GM19193 (cell line): ENCODE data around the gene ZNF787.

Experiments used
- POLR2A ChIP-seq: IDR thresholded peaks from 4 replicates; pipeline ENCODE4 v1.6.1; 2011; ENCODE audit not compliant: insufficient read depth, insufficient read length; ENCODE audit errors: extremely low read depth

Gene ZNF787

GRCh38 chr19:56115490-56115889 is 5.6 kb downstream of the ZNF787 start:
- no peak for TF ChIP-seq POLR2A

DNA sequence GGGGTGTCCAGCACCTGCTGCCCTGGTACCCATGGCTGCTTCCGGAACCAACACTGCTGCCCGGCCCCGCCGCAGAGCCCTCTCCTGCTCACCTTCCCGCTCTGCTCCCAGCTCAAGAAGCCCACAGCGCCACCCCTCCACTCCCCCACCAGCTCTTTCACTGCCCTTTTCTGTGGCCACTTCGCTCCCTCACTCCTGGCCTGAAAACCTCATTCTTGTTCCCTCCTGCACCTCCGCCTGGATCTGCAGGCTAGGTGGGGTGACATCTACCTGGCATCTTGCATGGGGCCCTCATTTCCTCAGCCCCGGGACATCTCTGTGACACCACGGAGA is 6.4 kb downstream of the ZNF787 start:
- no peak for TF ChIP-seq POLR2A

DNA sequence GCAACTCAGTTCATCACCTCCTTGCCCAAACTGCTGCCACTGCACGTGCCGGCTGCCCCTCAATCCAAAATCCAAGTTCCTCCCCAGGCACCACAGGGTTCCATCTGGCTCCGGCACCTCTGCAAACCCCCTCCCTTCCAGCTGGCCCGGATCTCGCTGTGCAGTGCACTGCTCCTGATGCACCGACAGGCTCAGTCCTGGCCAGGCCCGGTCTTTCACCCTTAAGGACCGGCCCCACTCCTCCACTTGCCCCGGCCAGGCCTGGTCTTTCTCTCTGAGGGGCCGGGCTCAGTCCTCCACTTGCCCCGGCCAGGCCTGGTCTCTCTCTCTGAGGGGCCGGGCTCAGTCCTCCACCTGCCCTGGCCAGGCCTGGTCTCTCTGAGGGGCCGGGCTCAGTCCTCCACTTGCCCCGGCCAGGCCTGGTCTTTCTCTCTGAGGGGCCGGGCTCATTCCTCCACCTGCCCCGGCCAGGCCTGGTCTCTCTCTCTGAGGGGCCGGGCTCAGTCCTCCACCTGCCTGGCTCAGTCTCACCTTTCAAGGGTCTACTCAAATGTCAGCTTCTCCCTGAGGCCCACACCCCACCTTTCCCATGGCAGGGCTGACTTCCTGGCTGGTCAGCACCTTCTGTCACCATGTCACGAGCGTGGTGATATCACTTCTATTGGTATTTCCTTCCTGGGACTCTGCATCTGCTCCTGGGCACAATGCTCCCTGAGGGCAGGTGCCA is 6.9 kb downstream of the ZNF787 start:
- no peak for TF ChIP-seq POLR2A

DNA sequence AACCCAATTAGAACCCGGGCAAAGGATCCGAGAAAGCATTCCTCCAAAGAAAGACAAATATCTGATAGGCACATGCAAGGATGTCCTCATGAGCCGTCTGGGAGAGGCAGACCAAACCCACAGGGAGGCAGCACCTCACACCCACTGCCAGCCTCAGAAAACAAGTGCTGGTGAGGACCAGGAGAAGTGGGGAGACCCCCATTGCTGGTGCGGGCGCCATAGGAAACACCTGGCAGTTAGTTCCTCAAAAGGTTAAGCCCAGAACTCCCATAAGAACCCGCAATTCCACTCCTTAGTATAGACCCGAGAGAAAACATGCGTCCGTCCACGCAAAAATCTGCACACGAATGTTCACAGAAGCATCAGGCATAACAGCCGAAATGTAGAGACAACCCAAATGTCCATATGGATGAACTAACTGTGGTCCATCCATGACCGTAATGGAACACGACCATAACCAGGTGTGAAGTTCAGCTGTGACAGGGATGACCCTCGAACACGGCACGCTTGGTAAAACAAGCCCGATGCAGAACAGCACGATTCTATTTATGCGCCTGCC is 7.9 kb downstream of the ZNF787 start:
- TF ChIP-seq POLR2A = no peak

DNA sequence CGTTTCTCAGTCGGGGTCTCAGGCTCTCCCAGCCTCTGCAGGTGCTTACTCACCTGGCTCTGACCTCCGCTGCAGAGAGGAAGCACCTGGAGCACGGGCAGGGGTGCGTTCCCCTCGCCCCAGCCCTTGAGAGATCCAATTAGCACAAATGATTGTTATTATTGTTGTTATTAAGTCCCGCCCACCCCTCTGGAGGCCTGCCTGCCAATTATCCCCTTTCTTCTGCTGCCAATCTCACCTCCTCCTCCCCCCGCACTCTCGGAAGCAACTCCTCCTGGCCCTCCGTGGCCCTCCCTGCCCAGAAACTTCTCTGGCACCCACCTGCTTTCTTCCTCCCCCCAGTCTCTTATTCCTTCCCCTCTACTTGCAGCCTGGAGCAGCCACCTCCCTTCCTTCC is 8.8 kb downstream of the ZNF787 start:
- no peak for TF ChIP-seq POLR2A

GRCh38 chr19:56111601-56112312 is 9.3 kb downstream of the ZNF787 start:
- TF ChIP-seq POLR2A = peak; percentile 51

GRCh38 chr19:56110515-56111448 is 10.3 kb downstream of the ZNF787 start:
- TF ChIP-seq POLR2A = no peak

GRCh38 chr19:56109226-56109625 is 11.9 kb downstream of the ZNF787 start:
- TF ChIP-seq POLR2A = no peak

GRCh38 chr19:56108447-56109195 is 12.5 kb downstream of the ZNF787 start:
- no peak for TF ChIP-seq POLR2A

DNA sequence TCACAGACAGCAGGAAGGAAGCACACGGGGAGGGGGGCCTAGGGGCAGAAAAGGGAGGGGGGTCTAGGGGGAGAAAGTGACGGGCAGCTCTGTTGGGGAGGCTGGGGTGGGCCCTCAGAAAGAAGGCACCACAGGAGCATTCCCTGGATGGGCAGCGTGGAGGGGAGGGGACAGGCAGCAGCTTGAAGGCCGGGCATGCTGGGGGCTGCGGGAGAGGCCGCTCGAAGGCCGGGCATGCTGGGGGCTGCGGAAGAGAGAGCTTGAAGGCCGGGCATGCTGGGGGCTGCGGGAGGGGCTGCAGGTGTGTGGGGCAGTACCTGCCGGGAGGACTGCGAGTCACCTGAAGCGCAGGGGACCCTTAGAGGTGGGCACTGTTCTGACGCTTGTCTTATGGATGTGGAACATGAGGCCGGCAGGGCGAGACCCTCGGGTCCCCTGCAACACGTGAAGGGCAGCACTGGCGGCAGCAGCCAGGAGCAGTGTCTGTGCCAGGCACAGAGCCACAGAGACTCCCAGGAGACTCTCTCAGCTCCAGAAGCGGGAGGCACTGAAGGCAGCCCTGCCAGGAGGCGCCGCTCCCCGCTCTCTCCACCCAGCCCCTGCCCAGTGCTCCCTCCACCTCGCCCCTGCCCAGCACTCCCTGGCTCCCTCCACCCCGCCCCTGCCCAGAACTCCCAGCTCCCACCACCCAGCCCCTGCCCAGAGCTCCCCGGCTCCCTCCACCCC is 13.3 kb downstream of the ZNF787 start:
- TF ChIP-seq POLR2A = no peak

DNA sequence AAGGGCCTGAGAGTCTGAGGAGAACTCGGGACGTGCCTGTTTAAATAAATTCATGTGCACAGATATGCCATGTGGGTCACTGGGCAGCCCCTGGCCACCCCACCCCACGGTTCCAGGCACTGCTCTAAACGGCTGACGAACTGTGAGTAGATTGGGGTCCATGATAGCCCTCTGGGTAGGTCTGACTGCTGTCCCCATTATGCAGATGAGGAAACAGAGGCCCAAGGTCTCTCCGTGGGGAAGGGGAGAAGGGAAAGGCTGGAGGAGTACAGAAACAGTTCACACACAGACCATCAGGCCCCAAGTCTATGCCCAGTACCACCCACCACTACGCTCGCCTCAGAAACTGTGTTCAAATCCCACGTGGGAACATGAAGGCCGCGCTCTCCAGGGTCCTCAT is 14.1 kb downstream of the ZNF787 start:
- no peak for TF ChIP-seq POLR2A

- no peak for TF ChIP-seq POLR2A
These were observed 14.7 kb downstream of the ZNF787 start for GRCh38 chr19:56106397-56106849.

- no peak for TF ChIP-seq POLR2A
These were observed 15.9 kb downstream of the ZNF787 start for GRCh38 chr19:56105090-56105701.
